Tibial artery (tissue), 4 donors: Measurements from ENCODE around the gene HSD11B2.

Experiments
- DNase-seq, 2 donors: peaks; one replicate each; pipeline ENCODE4 v3.0.0-alpha.2; 2019
- H3K27ac ChIP-seq, 2 donors: fragments of 200-600 bp; sonication (generic) in 1 of 2; 1 replicate in 1 of 2; 2 replicates in 1 of 2; pipeline ENCODE4 v1.5.1; 2018 to 2019; ENCODE audit warnings: mild to moderate bottlenecking in 1 of 2
- H3K27me3 ChIP-seq, 2 donors: fragments of 200-600 bp; sonication (generic) in 1 of 2; one replicate each; pipeline versions ENCODE4 v1.5.1 to v1.6.0; 2016 to 2019
- H3K36me3 ChIP-seq, 3 donors: fragments of 200-600 bp; sonication (generic) in 2 of 3; one replicate each; pipeline ENCODE4 v1.5.1; 2016 to 2019; ENCODE audit warnings: mild to moderate bottlenecking in 2 of 3
- H3K4me1 ChIP-seq, 4 donors: fragments of 200-600 bp; sonication (generic) in 2 of 4; 1 replicate in 3 of 4; 2 replicates in 1 of 4; pipeline ENCODE4 v1.5.1; 2016 to 2019
- H3K4me3 ChIP-seq, 2 donors: fragments of 200-600 bp; sonication (generic) in 1 of 2; 1 replicate in 1 of 2; 2 replicates in 1 of 2; pipeline ENCODE4 v1.5.1; 2018 to 2019; ENCODE audit warnings: mild to moderate bottlenecking in 2 of 2
- H3K9me3 ChIP-seq, 3 donors: fragments of 200-600 bp; sonication (generic) in 1 of 3; one replicate each; pipeline ENCODE4 v1.5.1; 2016 to 2019
- CTCF ChIP-seq, 2 experiments: fragments of 200-600 bp in 1 of 2; fragments of 450-650 bp in 1 of 2; IDR thresholded peaks; one replicate each; pipeline ENCODE4 v1.5.1; 2017 to 2019; ENCODE audit warnings: antibody characterized with exemption in 2 of 2, mild to moderate bottlenecking in 1 of 2, moderate library complexity in 1 of 2
- intact Hi-C: fragments of 100-400 bp; cut with DNase I; formaldehyde crosslinking; loops from one replicate; pipeline ENCODE4 v1.15.0; 2023; ENCODE audit warnings: low total_unique reads

The HSD11B2 gene

GRCh38 chr16:67481561-67482232 lies 50.8 kb downstream of the HSD11B2 start:
- no peak for DNase-seq
- peaks cover 0 to 39% (median 33%) of the 10 kb centered on the region in 4 donors for H3K4me1 ChIP-seq
- intact Hi-C loops, result no loop called here

GRCh38 chr16:67482233-67482924 lies 51.5 kb downstream of the HSD11B2 start:
- Histone ChIP-seq H3K27me3 (no peaks in the 10 kb centered on the region), H3K4me1 (peaks cover 0 to 39% (median 33%) of the 10 kb centered on the region in 4 donors), H3K4me3 (peak overlapping the region; percentile 88 to 89), H3K36me3 (peaks cover 0 to 10% (median 0%) of the 10 kb centered on the region in 3 donors), H3K27ac (peak overlapping the region in 1 of 2 donors; percentile 87), H3K9me3 (no peaks in the 10 kb centered on the region)
- no peak for TF ChIP-seq CTCF (IDR thresholded peaks at IDR 0.05)
- intact Hi-C loops, result no loop called here
- no peak for DNase-seq

More at GRCh38 chr16:67481561-67482232, 50.8 kb downstream of the HSD11B2 start:
- no peaks in the 10 kb centered on the region for H3K27me3 ChIP-seq
- peak overlapping the region; percentile 88 to 89 for H3K4me3 ChIP-seq
- peaks cover 0 to 10% (median 0%) of the 10 kb centered on the region in 3 donors for H3K36me3 ChIP-seq
- no peak for TF ChIP-seq CTCF (IDR thresholded peaks at IDR 0.05)
- H3K27ac ChIP-seq, result peak overlapping the region; percentile 84 to 87
- no peaks in the 10 kb centered on the region for H3K9me3 ChIP-seq

- no peak for DNase-seq
- no peak within 1 kb of the TSS for H3K4me3 ChIP-seq
Observed at GRCh38 chr16:67483150-67483549, 52.2 kb downstream of the HSD11B2 start, which contains the start of gene AGRP. TSS of gene AGRP (minus strand) at chr16:67483547. CDS start at chr16:67483398, 149 bp downstream.

GRCh38 chr16:67483731-67484525 lies 53.0 kb downstream of the HSD11B2 start:
- Histone ChIP-seq H3K4me3 (no peak overlapping the region), H3K36me3 (peaks cover 0 to 10% (median 0%) of the 10 kb centered on the region in 3 donors), H3K27me3 (no peaks in the 10 kb centered on the region), H3K27ac (no peak overlapping the region), H3K9me3 (no peaks in the 10 kb centered on the region), H3K4me1 (peaks cover 0 to 35% (median 29%) of the 10 kb centered on the region in 4 donors)
- intact Hi-C loops, result no loop called here
- no peak for DNase-seq
- no peak for TF ChIP-seq CTCF (IDR thresholded peaks at IDR 0.05)

More at GRCh38 chr16:67483150-67483549, 52.2 kb downstream of the HSD11B2 start, which contains the start of gene AGRP:
- Histone ChIP-seq H3K27me3 (no peaks in the 10 kb centered on the region), H3K4me1 (peaks cover 0 to 39% (median 33%) of the 10 kb centered on the region in 4 donors), H3K27ac (peak within 1 kb of the TSS in 1 of 2 donors; percentile 87), H3K9me3 (no peaks in the 10 kb centered on the region), H3K36me3 (peaks cover 0 to 10% (median 0%) of the 10 kb centered on the region in 3 donors)
- no peak for TF ChIP-seq CTCF (IDR thresholded peaks at IDR 0.05)
- intact Hi-C loops, result no loop called here

GRCh38 chr16:67486805-67487204 lies 55.9 kb downstream of the HSD11B2 start:
- DNase-seq, result no peak
- Histone ChIP-seq H3K27me3 (no peaks in the 10 kb centered on the region), H3K27ac (no peak overlapping the region), H3K4me3 (no peak overlapping the region), H3K36me3 (peaks cover 0 to 10% (median 0%) of the 10 kb centered on the region in 3 donors), H3K9me3 (no peaks in the 10 kb centered on the region), H3K4me1 (peaks cover 0 to 14% (median 12%) of the 10 kb centered on the region in 4 donors)
- intact Hi-C loops, result no loop called here
- no peak for TF ChIP-seq CTCF (IDR thresholded peaks at IDR 0.05)
